Progenitor cell of endocrine pancreas (in vitro differentiated cells): ENCODE data around the gene DLGAP1. TPM values are rescaled to one million over a fixed set of nuclear protein-coding genes. Genes with fewer than 3 reads are reported as not detected.

Source experiments
- DNase-seq: peaks from one replicate; pipeline ENCODE4 v3.0.0; 2021; ENCODE audit warnings: low spot score; ENCODE audit not compliant: unreplicated experiment
- H3K27ac Mint-ChIP-seq: 2 replicates; pipeline ENCODE4 v1.8.0; 2021; ENCODE audit warnings: mild to moderate bottlenecking, moderate library complexity, mixed read lengths
- H3K27me3 Mint-ChIP-seq: 2 replicates; pipeline ENCODE4 v1.8.0; 2021; ENCODE audit warnings: mixed read lengths
- H3K36me3 Mint-ChIP-seq: 2 replicates; pipeline ENCODE4 v1.8.0; 2022; ENCODE audit warnings: mixed read lengths; ENCODE audit not compliant: insufficient read depth
- H3K4me1 Mint-ChIP-seq: 2 replicates; pipeline ENCODE4 v1.8.0; 2021; ENCODE audit warnings: low read depth, mixed read lengths
- H3K4me3 Mint-ChIP-seq: 2 replicates; pipeline ENCODE4 v1.8.0; 2021; ENCODE audit warnings: low read depth, mild to moderate bottlenecking, moderate library complexity, mixed read lengths
- H3K9me3 Mint-ChIP-seq: 2 replicates; pipeline ENCODE4 v1.8.0; 2021; ENCODE audit warnings: low read depth, mixed read lengths
- total RNA-seq: library from RNA; stranded (reverse); gene quantifications from 2 replicates; pipeline ENCODE4 v1.2.1, GENCODE V29; 2021
- TF ChIP-seq, protein P1 (sequence below): fragments of 200-600 bp; sonication (generic); IDR thresholded peaks from one replicate; pipeline ENCODE4 v1.5.0; 2021; ENCODE audit warnings: antibody characterized with exemption, mild to moderate bottlenecking; ENCODE audit not compliant: unreplicated experiment

The DLGAP1 gene
- total RNA-seq, 1 donor from 2014 or later: 16.7 TPM

DNA sequence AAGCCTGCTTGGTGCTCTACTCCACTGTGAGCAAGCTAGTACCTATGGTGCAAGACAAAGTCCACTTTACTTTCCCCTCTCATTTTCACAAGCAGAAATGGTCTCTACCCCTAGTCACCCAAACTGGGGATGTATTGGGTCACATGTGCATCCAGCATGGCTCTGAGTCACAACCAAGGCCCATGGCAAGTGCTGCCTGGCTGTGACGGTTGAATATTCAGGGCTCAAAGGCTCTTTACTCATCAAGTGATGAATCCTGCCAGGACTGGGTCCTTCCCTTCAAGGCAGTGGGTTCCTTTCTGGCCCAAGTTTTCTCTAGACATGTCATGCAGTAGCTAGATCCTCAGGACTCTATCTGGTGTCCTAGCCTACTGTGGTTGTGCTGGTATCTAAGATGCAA lies 311.5 kb downstream of the DLGAP1 start:
- Mint-ChIP-seq H3K27me3 (no peaks in the 10 kb centered on the region), H3K27ac (no peak overlapping the region), H3K9me3 (peaks cover 4% of the 10 kb centered on the region), H3K4me3 (no peak overlapping the region), H3K4me1 (no peaks in the 10 kb centered on the region), H3K36me3 (no peaks in the 10 kb centered on the region)
- TF ChIP-seq, protein P1, sequence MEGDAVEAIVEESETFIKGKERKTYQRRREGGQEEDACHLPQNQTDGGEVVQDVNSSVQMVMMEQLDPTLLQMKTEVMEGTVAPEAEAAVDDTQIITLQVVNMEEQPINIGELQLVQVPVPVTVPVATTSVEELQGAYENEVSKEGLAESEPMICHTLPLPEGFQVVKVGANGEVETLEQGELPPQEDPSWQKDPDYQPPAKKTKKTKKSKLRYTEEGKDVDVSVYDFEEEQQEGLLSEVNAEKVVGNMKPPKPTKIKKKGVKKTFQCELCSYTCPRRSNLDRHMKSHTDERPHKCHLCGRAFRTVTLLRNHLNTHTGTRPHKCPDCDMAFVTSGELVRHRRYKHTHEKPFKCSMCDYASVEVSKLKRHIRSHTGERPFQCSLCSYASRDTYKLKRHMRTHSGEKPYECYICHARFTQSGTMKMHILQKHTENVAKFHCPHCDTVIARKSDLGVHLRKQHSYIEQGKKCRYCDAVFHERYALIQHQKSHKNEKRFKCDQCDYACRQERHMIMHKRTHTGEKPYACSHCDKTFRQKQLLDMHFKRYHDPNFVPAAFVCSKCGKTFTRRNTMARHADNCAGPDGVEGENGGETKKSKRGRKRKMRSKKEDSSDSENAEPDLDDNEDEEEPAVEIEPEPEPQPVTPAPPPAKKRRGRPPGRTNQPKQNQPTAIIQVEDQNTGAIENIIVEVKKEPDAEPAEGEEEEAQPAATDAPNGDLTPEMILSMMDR: no peak
- no peak for DNase-seq

DNA sequence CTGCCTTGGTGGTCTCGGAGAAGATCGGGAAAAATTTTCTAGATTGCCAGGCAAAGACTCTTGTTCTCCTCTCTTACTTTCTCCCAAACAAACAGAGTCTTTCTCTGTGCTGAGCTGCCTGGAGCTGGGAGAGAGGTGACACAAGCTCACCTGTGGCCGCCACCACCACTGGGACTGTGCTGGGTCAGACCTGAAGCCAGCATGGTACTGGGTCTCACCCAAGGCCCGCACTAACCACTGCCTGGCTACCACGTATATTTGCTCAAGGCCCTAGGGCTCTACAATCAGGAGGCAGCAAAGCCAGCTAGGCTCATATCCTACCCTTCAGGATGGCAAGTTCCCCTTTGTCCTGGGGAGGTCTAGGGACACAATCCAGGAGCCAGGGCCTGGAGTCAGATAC lies 312.2 kb downstream of the DLGAP1 start:
- no peaks in the 10 kb centered on the region for H3K36me3 Mint-ChIP-seq
- H3K4me3 Mint-ChIP-seq: no peak overlapping the region
- TF ChIP-seq, protein P1: no peak
- H3K27ac Mint-ChIP-seq: no peak overlapping the region
- no peaks in the 10 kb centered on the region for H3K27me3 Mint-ChIP-seq
- DNase-seq: no peak
- H3K4me1 Mint-ChIP-seq: no peaks in the 10 kb centered on the region
- H3K9me3 Mint-ChIP-seq: peaks cover 4% of the 10 kb centered on the region

DNA sequence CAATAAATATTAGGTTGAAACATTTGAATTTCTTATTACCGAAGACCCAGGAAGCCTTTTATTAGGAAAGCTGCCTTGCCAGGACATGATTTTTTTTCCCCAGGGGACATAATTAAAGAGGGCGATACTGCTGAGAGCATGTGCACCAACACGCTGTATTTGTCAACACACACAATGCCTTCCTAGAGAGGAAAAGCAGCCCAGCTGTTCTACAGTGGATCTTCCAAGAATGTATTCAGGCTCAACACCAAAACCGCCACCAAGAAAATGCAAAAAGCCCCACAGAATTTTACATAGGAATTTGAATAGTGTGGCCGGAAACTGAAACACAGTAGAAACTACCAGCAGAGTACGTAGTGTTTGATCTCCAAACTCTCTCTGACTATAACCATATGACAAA lies 320.4 kb downstream of the DLGAP1 start:
- Mint-ChIP-seq H3K36me3 (no peaks in the 10 kb centered on the region), H3K9me3 (peaks cover 6% of the 10 kb centered on the region), H3K27me3 (no peaks in the 10 kb centered on the region), H3K4me1 (no peaks in the 10 kb centered on the region), H3K4me3 (no peak overlapping the region), H3K27ac (no peak overlapping the region)
- no peak for DNase-seq
- TF ChIP-seq, protein P1: no peak

DNA sequence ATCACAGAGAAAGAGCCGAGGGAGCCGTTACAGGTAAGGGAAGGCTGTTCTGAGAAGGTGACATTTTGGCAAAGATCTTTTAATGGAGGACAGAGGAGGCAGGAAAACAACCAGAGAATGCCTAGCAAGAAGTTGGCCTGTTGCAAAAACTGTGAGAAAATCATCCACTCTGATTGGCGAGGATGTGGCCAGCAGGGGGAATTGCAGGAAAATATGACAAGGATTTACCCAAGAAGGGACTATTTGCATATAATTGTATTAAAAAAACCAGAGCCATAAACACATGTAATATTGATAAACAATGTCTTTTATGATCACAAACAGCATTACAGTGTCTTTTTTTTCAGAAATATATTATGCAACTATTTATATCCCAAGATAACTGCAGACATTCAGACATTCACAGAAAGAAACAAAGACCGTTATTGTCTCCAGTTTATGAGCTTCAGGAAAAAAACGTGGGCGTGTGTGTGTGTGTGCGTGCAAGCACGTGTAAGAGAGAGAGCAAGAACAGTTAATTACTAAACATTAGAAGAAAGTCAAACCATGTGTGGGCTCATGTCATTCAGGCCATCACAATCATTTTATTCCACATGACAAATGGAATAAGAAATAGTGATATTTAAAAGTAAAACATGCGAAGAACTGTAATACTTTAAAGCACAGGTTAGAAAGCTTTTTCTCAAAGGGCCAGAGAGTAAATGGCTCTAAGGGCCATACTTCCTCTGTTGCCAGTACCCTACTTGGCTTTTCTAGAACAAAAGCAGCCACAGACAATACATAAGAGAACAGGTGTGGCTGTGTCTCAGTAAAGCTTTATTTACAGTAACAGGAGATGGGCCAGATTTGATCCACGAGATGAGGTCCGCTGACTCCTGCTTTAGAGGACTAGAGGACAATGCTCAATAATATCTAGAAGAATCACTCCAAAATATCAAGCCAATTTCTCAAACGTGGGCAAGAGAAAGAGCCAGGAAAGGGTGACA lies 324.1 kb downstream of the DLGAP1 start:
- peaks cover under 1% of the 10 kb centered on the region for H3K9me3 Mint-ChIP-seq
- no peaks in the 10 kb centered on the region for H3K4me1 Mint-ChIP-seq
- TF ChIP-seq, protein P1: no peak
- no peak overlapping the region for H3K4me3 Mint-ChIP-seq
- no peaks in the 10 kb centered on the region for H3K27me3 Mint-ChIP-seq
- no peak for DNase-seq
- no peaks in the 10 kb centered on the region for H3K36me3 Mint-ChIP-seq
- H3K27ac Mint-ChIP-seq: no peak overlapping the region

DNA sequence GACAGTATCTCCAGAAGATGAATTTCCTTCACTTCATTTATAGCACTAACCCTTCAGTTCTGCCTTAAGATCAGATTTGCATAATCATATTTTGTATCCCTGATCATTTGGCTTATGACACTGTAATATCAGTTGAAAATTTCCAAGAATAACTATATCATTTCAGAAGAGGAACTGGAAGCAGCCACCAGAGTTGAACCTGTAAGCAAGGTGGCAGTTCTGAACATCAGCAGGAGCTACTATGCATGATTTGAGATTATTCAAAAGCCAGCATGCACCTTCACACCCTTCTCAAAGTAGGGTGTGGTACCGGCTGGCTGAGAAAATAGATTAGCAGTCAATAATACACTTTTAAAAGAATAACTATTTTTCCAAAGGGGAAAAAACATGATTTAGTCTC lies 328.2 kb downstream of the DLGAP1 start:
- Mint-ChIP-seq H3K4me1 (peaks cover 2% of the 10 kb centered on the region), H3K27ac (no peak overlapping the region), H3K4me3 (no peak overlapping the region), H3K9me3 (no peaks in the 10 kb centered on the region), H3K36me3 (no peaks in the 10 kb centered on the region), H3K27me3 (no peaks in the 10 kb centered on the region)
- no peak for DNase-seq
- TF ChIP-seq, protein P1: no peak
